Right lobe of liver (tissue), 4 donors: ENCODE measurements around the gene RIMOC1.

Experiments
- POLR2A ChIP-seq: fragments of 450-650 bp; IDR thresholded peaks from one replicate; pipeline ENCODE4 v1.6.1; 2017; ENCODE audit warnings: antibody characterized with exemption, mild to moderate bottlenecking
- TF ChIP-seq, protein P1 (sequence below), 4 donors: fragments of 200-600 bp in 3 of 4; fragments of 450-650 bp in 1 of 4; IDR thresholded peaks; one replicate each; pipeline versions ENCODE4 v1.5.1 to v1.8.0; 2016 to 2022; ENCODE audit warnings: antibody characterized with exemption in 4 of 4, mild to moderate bottlenecking in 2 of 4
- donor health status: DM: no; HTN: no; CAD: no.
- donor health status: DM: no; HTN: no; CAD: no.
- donor health status: DM: no; HTN: yes; CAD: no.

DNA sequence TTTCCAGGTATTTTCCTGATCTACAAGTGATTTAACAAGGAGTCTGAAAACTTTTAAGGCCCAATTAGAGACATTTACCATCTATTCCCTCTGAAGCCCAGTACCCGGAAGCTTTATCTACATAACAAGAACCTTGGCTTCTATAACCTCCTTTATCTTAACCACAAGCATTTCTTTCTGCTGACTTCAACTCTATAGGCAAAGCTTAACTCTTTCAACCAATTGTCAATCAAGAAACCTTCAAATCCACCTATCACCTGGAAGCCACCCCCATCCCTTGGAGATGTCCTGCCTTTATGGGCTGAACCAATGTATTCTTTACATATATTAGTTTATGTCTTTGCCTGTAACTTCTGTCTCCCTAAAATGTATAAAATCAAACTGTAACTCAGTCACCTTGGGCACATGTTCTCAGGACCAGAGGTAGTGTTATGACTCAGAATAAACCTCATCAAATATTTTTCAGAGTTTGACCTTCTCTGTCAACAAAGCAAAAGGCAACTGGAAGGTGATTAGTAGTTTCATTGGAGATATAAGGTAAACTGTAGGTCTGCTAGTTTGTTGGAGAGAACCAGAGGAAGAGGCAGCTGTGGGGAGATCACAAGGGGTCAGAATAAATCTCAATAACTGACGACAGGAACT is 13.0 kb upstream of the RIMOC1 start:
- TF ChIP-seq, protein P1, sequence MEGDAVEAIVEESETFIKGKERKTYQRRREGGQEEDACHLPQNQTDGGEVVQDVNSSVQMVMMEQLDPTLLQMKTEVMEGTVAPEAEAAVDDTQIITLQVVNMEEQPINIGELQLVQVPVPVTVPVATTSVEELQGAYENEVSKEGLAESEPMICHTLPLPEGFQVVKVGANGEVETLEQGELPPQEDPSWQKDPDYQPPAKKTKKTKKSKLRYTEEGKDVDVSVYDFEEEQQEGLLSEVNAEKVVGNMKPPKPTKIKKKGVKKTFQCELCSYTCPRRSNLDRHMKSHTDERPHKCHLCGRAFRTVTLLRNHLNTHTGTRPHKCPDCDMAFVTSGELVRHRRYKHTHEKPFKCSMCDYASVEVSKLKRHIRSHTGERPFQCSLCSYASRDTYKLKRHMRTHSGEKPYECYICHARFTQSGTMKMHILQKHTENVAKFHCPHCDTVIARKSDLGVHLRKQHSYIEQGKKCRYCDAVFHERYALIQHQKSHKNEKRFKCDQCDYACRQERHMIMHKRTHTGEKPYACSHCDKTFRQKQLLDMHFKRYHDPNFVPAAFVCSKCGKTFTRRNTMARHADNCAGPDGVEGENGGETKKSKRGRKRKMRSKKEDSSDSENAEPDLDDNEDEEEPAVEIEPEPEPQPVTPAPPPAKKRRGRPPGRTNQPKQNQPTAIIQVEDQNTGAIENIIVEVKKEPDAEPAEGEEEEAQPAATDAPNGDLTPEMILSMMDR (IDR thresholded peaks at IDR 0.05) = no peak
- no peak for TF ChIP-seq POLR2A
